Central memory CD4-positive, alpha-beta T cell (primary cell): ENCODE results near the gene ALDH3A2.
"Not testable (repeated sequence)": the region's sequence is repeated elsewhere in the genome, so short reads cannot be mapped to it uniquely, and the experiment has no call there.

Experiments
- DNase-seq: peaks from one replicate; pipeline ENCODE4 v3.0.0; 2022

Gene ALDH3A2

DNA sequence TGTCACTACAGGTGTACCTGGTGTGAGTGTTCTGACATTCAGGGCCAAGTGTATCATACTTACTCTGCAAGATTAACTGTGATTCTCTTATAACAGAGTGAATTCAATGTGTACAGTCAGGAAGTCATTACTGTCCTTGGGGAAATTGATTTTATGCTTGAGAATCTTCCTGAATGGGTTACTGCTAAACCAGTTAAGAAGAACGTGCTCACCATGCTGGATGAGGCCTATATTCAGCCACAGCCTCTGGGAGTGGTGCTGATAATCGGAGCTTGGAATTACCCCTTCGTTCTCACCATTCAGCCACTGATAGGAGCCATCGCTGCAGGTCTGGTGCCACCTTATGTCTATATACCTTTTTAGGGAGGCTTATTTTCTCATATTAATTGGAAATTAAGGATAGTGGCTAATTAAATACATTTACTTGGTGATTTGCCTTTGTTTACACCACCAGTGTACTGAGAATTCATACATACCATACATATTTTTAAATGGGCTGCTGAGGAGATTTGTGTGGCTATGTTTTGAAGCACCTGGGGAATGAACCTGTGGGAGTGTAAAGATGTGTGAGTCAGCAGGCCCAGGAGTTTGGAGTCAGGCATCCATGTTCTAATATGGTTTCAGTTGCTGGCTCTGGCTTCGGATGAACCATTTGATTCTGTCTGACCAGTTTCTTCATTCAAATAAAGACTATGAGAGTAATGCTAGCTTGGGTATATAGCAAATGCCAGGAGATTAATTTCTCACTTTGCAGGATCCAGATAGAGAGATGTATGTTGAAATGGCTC lies 3.1 kb downstream of the ALDH3A2 start:
- no peak for DNase-seq

DNA sequence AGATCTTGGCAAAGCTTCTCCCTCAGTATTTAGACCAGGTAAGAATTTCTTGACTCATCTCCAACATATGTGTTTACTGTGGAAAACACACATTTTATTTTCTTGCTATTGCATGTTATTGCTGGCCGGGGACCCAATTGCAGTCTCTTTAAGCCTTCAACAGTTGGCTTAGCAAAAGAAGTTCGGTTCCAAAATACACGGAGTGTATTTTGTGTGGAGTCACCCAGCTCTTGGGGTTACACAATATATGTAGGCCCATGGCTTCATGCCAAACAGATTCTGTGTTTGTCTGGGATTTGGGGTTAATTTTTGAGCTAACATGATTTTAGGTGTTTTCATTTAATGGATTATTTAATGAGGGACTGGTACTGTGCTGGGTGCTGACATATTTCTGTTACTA lies 4.0 kb downstream of the ALDH3A2 start:
- DNase-seq = no peak

DNA sequence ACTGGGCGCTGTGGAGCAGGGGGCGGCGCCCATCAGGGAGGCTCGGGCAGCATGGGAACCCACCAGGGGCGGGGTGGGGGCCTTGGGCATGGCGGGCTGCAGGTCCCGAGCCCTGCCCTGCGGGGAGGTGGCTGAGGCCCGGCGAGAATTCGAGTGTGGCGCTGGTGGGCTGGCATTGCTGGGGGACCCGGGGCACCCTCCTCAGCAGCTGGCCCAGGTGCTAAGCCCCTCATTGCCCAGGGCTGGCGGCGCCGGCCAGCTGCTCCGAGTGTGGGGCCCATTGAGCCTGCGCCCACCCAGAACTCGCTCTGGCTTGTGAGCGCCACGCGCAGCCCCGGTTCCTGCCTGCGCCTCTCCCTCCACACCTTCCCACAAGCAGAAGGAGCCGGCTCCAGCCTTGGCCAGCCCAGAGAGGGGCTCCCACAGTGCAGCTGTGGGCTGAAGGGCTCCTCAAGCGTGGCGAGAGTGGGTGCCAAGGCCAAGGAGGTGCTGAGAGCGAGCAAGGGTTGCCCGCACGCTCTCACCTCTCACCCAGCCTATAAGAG lies 5.9 kb downstream of the ALDH3A2 start:
- DNase-seq = no peak

DNA sequence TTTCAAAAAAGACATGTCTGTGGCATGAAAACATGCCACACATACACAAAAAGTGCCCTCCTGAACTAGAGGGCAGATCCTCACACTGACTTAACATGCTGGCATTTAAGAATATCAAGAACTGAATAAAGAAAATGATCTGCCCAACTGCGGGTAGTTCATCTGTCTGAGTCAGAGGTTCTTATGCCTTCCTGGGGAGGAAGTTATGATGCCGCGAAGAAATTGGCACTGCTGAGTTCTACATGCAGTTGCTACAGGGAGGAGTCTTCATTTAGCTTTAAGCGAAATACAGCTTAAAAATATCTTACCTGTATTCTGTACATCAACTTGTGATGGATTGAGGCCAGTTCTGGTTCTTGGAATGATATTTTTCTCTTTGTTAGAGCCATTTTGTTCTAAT lies 6.3 kb downstream of the ALDH3A2 start:
- DNase-seq = no peak

DNA sequence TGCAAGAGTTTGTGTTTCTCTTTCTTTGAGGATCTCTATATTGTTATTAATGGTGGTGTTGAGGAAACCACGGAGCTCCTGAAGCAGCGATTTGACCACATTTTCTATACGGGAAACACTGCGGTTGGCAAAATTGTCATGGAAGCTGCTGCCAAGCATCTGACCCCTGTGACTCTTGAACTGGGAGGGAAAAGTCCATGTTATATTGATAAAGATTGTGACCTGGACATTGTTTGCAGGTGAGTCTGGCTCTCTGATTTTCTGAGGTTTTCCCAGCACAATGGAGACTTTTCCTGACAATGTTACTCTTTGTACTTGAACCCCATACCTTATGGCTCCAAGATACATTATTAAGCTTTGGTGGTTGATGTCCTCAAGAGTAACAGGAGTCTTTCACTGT lies 7.8 kb downstream of the ALDH3A2 start:
- DNase-seq = no peak

DNA sequence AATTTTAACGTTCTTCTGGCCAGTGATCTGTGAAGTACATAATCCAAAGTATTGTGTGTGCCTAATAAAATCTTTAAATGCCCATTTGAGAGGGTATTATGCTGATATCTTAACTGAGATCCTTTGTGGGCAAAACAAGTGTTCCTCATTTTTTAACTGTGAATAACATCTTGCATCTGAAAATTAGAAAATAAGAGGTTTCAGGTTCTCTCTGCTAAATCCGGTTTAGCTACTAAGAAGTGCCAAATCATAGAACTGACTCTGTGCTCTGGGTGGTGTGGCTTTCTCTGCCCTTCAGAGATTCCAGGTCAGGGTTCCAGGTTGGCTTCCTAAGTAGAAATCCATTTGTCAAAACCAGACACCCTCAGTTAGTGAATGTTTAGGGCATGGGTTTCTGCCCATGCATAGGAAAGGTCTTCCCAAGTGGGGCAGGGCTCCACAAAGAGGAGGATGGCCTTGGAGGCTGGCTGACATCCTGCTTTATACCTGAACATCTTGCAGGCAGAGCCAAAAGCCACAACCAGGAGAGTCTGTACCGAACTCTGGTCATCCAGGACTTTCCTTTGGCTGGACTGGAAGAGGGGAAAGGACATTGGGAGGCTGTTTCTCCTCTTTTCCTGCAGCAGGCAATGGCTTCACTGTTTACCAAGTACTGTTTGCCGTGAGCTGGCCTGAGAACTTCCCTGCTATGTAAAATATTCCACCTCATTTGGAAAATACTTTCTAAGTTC lies 8.5 kb downstream of the ALDH3A2 start:
- no peak for DNase-seq

DNA sequence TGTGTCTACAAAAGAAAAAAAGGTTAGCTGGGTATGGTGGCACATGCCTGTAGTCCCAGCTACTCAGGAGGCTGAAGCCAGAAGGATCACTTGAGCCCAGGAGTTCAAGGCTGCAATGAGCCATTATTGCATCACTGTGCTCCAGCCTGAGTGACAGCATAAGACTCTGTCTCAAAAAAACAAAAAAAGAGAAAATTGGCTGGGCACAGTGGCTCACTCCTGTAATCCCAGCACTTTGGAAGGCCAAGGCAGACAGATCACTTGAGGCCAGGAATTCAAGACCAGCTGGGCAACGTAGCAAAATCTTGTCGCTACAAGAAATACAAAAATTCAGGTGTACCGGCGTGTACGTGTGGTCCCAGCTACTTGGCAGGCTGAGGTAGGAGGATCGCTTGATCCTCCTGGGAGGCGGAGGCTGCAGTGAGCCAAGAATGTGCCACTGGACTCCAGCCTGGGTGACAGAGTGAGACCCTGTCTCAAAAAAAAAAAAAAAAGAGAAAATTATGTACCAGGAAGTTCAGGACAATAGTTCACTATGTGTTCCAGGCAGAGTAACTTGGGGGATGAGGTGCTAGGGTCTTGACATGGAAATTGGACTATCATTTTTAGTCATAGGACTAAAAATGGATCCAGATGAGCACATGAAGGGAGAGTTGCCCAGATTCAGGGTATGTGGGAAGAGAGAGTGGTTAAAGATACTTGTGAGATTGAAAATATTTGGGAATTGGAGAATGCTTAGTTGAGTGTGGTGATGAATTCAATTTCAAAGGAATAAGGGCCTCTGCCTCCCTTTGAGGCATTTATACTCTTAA lies 11.0 kb downstream of the ALDH3A2 start:
- no peak for DNase-seq

DNA sequence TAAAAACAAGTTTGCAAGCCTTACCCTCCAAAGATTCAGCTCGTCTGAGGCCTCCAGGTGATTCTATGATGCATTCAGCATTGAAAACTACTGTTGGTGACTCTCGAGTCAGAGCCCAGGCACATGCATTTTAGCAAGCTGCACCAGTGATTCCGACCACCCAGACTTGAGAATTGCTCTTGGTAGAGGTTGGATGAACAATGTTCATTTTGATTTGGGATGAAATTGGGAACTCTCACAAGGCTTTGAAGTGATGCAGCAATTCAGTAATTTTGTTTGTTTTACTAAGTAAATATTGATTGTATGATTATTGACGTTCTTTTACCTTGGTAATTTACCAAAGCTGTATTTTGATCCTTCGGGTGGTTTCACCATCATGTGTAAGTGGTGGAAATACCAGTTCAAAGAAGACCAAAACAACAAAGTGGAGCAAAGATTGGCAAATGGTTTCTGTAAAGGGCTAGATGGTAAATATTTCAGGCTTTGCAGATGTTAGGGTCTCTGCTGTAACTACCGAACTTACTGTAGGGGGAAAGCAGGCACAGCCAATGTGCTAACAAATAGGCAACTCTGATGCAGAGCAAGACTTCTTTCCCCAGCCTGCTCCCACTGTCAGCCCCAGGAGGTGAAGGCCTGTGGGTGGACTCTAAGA lies 11.8 kb downstream of the ALDH3A2 start:
- no peak for DNase-seq

DNA sequence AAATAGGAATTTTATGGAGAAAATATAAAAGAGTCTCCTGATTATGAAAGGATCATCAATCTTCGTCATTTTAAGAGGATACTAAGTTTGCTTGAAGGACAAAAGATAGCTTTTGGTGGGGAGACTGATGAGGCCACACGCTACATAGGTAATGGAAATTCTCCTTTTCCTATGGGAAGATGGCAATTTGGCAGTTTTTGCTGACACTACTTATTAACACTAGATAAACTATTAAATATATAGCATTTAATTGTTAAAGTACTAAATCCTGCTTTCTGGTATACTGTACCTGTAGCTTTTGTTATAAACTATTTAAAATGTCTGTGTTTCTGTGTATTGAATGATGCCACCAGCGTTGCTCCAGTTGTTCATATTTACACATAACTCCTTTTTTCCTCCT lies 12.6 kb downstream of the ALDH3A2 start:
- DNase-seq = no peak

DNA sequence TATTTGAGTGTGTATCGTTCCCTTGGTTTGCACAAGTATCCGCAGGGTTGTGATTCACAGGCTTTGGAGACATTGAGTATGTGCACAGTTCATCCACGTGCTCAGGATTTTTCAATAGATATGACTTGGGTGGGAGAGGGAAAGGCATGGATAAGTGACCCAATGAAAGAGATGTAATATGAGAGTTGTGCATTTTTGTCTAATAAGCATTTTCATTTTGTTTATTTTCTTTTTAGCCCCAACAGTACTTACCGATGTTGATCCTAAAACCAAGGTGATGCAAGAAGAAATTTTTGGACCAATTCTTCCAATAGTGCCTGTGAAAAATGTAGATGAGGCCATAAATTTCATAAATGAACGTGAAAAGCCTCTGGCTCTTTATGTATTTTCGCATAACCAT lies 14.5 kb downstream of the ALDH3A2 start:
- DNase-seq = no peak

DNA sequence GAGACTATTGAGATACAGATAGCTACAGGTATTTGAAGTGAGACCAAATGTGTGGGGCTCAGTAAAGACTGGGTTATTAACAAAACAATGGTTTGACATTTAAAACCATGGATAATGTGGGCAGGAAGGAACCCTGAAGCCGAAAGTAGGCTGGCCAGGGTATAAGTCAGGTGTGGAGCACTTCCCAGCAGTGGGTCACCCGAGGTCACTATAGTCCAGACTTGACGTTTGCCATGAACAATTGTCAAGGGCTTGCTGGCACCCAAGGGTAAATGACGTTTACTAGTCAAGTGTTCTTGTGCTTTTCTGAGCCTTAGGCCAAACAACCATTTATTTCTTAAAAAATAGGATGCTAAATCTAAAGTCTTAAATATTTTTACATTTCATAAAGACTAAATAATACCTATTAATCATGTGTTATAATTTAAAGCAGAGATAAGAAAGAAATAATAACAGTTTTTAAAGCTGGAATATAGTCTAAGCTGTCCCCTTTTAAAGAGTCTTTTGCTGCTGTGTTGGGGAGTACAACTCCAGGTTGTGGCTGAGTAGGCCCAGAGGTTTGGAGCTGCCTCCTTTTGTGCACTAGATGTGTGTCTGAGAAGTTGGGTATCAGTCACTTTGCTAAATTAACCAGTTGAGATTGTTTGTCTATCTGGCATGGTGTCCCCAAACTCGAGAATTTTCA lies 15.7 kb downstream of the ALDH3A2 start:
- no peak for DNase-seq

DNA sequence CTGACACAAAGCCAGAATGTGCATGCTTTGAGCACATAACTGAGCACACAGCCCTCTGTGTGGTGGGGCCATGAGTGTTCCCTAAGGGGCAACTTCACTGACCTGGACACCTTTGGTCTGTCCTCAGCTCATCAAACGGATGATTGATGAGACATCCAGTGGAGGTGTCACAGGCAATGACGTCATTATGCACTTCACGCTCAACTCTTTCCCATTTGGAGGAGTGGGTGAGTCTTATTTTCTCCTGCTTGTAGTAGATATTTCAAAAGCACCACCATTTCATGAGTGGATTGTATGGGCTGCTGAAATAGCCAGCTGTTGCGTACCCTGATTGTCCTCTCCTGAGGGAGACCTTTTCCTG lies 16.2 kb downstream of the ALDH3A2 start:
- no peak for DNase-seq

DNA sequence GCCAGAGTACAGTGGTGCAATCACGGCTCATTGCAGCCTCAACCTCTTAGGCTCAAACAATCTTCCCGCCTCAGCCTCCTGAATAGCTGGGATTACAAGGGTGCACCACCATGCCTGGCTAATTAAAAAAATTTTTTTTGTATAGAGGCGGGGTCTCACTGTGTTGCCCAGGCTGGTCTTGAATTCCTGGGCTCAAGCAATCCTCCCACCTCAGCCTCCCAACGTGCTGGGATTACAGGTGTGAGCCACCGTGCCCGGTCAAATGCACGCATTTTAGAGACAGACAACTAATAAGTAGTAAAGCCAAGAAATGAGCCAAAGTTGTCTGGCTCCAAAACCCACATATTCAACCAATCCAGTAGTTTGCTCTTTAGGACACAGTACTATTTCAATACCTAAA lies 21.1 kb downstream of the ALDH3A2 start:
- DNase-seq = not testable (repeated sequence)

DNA sequence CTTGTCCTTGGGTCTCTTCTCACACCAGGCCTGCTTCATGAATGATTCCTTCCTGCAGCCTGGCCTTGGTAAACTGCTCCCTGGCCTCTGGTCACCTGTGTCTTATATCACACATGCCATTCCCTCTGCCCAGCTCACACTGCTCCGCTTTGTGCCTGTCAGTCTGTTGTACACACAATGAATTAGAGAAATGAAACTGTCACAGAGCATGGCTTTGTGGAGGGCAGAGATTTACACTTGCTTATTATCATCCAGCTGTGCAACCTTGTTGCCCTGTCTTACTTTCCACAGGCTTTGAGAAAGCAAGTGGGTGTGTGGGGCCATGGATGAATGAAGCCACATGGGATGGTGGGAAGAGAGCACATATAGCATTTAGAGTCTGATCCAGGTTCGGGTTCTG lies 22.4 kb downstream of the ALDH3A2 start:
- DNase-seq = no peak

DNA sequence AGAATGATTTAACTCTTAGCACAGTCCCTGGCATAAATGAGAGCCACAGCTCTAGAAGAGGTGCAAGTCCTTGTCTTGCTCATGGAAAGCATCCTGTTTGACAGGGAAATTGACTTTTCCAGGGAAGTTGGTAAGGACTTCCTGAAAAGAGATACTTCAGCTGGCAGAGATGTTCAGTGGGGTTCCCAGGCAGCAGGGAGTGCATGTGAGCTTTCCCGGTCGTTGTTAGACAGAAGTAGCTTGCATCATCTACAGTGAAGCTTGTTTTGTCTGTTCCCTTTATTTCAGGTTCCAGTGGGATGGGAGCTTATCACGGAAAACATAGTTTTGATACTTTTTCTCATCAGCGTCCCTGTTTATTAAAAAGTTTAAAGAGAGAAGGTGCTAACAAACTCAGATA lies 22.9 kb downstream of the ALDH3A2 start:
- DNase-seq = no peak

DNA sequence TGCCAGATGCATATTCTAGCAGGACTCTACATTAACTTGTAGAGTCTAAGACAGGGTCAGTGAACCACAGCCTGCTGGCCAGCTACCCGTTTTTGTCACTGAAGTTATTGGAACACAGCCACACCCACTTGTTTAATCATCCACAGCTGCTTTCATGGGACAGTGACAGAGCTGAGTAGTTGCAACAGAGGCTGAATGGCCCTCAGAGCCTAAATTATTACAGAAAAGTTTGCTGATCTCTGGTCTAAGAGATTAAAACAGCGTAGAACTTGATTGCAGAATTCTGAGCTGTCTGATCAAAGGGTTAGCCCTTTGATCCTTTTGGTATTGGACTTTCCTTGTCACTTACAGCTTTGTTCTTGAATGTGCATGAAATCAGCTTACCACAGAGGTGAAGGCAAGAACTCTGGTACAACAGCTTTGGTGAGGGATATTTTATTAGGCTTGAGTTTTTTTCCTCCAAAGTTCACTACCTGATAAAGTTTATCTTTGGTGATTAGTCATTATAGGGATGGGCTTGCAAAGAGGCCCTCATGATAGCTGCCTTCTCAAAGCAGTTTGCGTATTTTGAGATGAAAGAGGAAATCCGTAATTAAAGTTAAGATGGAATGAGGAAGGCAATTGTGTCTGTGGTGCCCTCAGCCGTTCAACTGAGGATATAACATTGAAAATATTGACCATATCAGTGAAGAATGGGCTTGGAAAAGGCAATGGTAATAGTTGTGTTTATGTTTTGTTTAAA lies 23.6 kb downstream of the ALDH3A2 start:
- DNase-seq = no peak

DNA sequence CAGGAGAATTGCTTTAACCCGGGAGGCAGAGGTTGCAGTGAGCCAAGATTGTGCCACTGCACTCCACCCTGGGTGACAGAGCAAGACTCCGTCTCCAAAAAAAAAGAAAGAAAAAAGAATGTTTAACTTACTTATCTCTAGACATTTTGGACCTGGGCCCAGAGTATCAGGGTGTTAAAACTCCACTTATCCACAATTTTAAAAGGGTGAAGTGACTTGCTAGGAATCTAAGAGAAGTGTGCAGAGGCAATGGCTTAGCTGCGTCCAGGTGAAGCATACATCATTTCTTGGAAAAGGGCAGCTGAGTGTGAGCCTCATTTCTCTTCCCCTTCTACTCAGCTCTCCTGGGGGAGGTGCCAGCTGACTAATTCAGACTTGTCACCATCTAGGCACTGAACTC lies 25.1 kb downstream of the ALDH3A2 start:
- DNase-seq = no peak

DNA sequence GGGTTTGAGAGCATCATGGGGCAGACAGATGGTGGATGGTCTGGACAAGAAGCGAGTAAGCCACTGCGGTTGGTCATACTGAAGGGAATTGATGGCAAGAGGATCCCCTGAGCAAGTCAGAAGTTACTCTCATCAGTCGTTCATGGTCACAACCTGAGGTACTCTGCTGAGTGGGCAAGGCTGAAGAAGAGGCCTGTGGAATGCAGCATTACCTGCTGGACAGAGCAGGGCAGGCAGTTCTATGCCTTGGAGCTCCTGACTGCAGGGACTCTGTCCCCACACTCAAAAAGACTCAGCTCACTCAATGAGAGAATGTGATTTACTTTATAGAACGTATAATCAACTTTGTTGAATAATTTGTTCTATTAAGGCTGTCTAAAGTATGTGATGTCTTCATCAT lies 28.3 kb downstream of the ALDH3A2 start:
- no peak for DNase-seq

DNA sequence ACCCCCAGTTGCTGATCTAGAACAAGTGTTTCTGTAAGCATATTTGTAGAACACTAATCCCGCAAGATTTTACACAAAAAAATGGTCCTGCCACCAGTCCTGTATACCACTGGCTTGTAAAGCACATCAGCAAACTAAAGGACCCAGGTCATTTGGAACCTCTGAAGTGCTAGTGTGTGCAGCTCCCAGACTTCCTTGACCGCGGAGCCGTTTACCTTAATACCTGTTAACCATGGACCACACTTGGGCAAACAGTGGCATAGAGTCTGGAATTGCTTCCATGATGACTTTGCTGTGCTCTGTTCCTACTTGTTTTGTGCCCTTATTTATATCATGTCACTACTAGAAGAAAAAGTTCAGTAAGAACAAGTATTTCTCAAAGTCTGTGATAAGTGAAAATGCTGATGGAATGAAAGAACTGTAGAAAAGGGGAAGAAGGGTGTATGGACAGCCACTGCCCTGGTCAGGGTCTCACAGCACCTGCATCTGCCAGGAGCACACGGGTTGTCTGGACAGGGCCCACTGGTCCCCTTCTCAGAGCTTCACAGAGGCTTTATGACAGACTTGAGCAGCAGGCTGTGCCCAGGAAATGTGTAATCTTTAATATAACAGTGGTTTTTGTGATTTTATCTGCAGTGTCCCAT lies 29.3 kb downstream of the ALDH3A2 start:
- no peak for DNase-seq

DNA sequence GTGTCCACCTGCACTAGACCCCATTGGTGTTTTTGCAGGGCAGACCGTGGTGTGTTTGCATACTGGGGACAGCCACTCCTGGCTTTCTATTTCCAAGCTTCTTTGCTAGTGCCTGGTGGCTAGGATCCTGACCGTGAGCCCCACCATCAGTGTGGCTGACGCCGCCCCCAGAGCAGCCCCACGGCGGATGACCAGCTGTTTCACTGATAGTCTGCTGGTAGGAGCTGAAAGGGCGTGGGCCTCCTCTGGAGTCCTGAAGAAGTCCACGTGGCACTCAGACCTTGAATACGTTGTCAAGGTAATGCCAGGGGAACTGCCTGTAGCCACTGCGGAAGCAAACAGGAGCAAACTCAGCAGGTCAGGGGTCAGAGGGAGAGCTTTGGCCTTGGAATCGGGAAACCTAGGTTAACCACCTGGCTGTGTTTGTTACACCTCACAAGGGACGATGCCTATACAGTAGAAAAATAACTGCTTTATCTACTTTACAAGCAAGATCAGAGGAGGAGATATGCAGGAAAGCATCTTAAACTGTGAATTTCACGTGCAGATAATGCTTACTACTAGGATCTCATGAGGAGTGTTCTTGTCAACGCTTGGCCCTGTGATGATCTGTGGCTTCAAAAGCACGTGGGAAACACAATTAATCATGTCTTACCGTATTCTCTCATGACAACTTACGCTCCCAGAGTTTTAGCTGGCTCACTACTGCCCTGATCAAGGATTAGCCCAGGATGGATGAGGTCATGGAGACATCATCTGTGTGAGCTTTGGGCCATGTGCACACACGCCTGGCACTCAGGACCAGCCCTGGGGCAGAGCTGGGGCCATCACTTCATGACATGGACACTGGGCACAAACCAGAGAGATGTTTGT lies 30.3 kb downstream of the ALDH3A2 start:
- DNase-seq = no peak
